HEK293 (cell line): ENCODE data around the gene NAP1L4.

ENCODE experiments used
- CTCF ChIA-PET: fragments of 350-600 bp; formaldehyde crosslinking; extraction: SDS; loops from one replicate; lab custom pipeline; 2021; ENCODE audit warnings: antibody characterized with exemption; lab: Yijun Ruan, JAX
- POLR2A ChIA-PET: fragments of 300-600 bp; formaldehyde crosslinking; extraction: SDS; loops from one replicate; lab custom pipeline; 2020; ENCODE audit warnings: antibody characterized with exemption, inconsistent platforms; lab: Yijun Ruan, JAX
- H3K27ac ChIP-seq: fragments of 200-500 bp; sonication (Bioruptor generic); 2 replicates; pipeline ENCODE4 v1.5.1; 2014; ENCODE audit warnings: low read depth, low read length, control low read depth, inconsistent platforms; ENCODE audit errors: extremely low read depth
- H3K36me3 ChIP-seq, 2 experiments: fragments of 200-500 bp in 1 of 2; sonication (Bioruptor generic) in 1 of 2; 1 replicate in 1 of 2; 2 replicates in 1 of 2; pipeline ENCODE4 v1.5.1; 2014 to 2017; ENCODE audit warnings: inconsistent platforms in 2 of 2, low read length in 2 of 2; ENCODE audit not compliant: control insufficient read depth in 2 of 2, insufficient read depth in 1 of 2
- H3K4me1 ChIP-seq: fragments of 200-500 bp; sonication (Bioruptor generic); 2 replicates; pipeline ENCODE4 v1.5.1; 2014; ENCODE audit warnings: mild to moderate bottlenecking, low read length, inconsistent platforms; ENCODE audit not compliant: control insufficient read depth, insufficient read depth
- H3K4me3 ChIP-seq: 2 replicates; pipeline ENCODE4 v1.5.1; 2011; ENCODE audit warnings: low read depth, mild to moderate bottlenecking, control low read depth, low read length, moderate library complexity
- H3K9me3 ChIP-seq: fragments of 200-500 bp; sonication (Bioruptor generic); 2 replicates; pipeline ENCODE4 v1.5.1; 2014; ENCODE audit warnings: low read depth, low read length, inconsistent platforms; ENCODE audit not compliant: control insufficient read depth, insufficient read depth
- HOXA7 ChIP-seq: sonication (generic); formaldehyde crosslinking; IDR thresholded peaks from 2 replicates; pipeline ENCODE4 v1.8.1; 2022; ENCODE audit warnings: missing genetic modification reagents, borderline replicate concordance
- MEIS1 ChIP-seq: sonication (generic); formaldehyde crosslinking; IDR thresholded peaks from 2 replicates; pipeline ENCODE4 v1.8.1; 2022; ENCODE audit warnings: missing genetic modification reagents, mild to moderate bottlenecking, borderline replicate concordance
- SETDB1 ChIP-seq: IDR thresholded peaks from one replicate; pipeline ENCODE4 v1.6.1; 2017; ENCODE audit warnings: mild to moderate bottlenecking, low read length, moderate library complexity, mixed read lengths; ENCODE audit not compliant: insufficient read length
- ZFP41 ChIP-seq: fragments of 450-650 bp; formaldehyde crosslinking; IDR thresholded peaks from 2 replicates; pipeline ENCODE4 v1.5.1; 2016; ENCODE audit warnings: missing biosample characterization, missing genetic modification characterization, borderline replicate concordance
- ZIC2 ChIP-seq: fragments of 450-650 bp; formaldehyde crosslinking; IDR thresholded peaks from 2 replicates; pipeline ENCODE4 v1.5.1; 2016; ENCODE audit warnings: missing biosample characterization, missing genetic modification characterization
- ZNF10 ChIP-seq: fragments of 450-650 bp; formaldehyde crosslinking; IDR thresholded peaks from 2 replicates; pipeline ENCODE4 v1.5.1; 2017; ENCODE audit warnings: missing biosample characterization, missing genetic modification characterization
- ZNF112 ChIP-seq: fragments of 450-650 bp; formaldehyde crosslinking; IDR thresholded peaks from 2 replicates; pipeline ENCODE4 v1.5.0; 2017; ENCODE audit warnings: missing biosample characterization, missing genetic modification characterization
- ZNF19 ChIP-seq: fragments of 450-650 bp; formaldehyde crosslinking; IDR thresholded peaks from 2 replicates; pipeline ENCODE4; 2016; ENCODE audit warnings: missing biosample characterization, missing genetic modification characterization, low read depth
- ZNF202 ChIP-seq: fragments of 450-650 bp; formaldehyde crosslinking; IDR thresholded peaks from 2 replicates; pipeline ENCODE4 v1.5.1; 2016; ENCODE audit warnings: missing biosample characterization, missing genetic modification characterization, borderline replicate concordance
- ZNF248 ChIP-seq: fragments of 450-650 bp; formaldehyde crosslinking; IDR thresholded peaks from 2 replicates; pipeline ENCODE4 v1.5.1; 2017; ENCODE audit warnings: missing biosample characterization, missing genetic modification characterization
- ZNF501 ChIP-seq: fragments of 450-650 bp; formaldehyde crosslinking; IDR thresholded peaks from 2 replicates; pipeline ENCODE4 v1.5.1; 2016; ENCODE audit warnings: missing biosample characterization, missing genetic modification characterization
- ZNF549 ChIP-seq: fragments of 450-650 bp; IDR thresholded peaks from 2 replicates; pipeline ENCODE4 v1.5.1; 2018; ENCODE audit warnings: missing biosample characterization, missing genetic modification characterization, mild to moderate bottlenecking, inconsistent platforms, moderate library complexity
- ZXDB ChIP-seq: fragments of 450-650 bp; formaldehyde crosslinking; IDR thresholded peaks from 2 replicates; pipeline ENCODE4 v1.5.1; 2016; ENCODE audit warnings: missing biosample characterization, missing genetic modification characterization
- TF ChIP-seq, protein P1 (sequence below): sonication (generic); formaldehyde crosslinking; IDR thresholded peaks from 2 replicates; pipeline ENCODE4 v1.8.1; 2022; ENCODE audit warnings: mild to moderate bottlenecking, moderate library complexity, missing genetic modification reagents
- TF ChIP-seq, protein P2 (sequence below): IDR thresholded peaks from 2 replicates; pipeline ENCODE4 v1.6.1; 2011; ENCODE audit warnings: mild to moderate bottlenecking, low read depth, low read length, borderline replicate concordance
- TF ChIP-seq, protein P3 (sequence below): fragments of 450-650 bp; formaldehyde crosslinking; IDR thresholded peaks from 2 replicates; pipeline ENCODE4 v1.5.1; 2017; ENCODE audit warnings: missing biosample characterization, missing genetic modification characterization

The NAP1L4 gene

DNA sequence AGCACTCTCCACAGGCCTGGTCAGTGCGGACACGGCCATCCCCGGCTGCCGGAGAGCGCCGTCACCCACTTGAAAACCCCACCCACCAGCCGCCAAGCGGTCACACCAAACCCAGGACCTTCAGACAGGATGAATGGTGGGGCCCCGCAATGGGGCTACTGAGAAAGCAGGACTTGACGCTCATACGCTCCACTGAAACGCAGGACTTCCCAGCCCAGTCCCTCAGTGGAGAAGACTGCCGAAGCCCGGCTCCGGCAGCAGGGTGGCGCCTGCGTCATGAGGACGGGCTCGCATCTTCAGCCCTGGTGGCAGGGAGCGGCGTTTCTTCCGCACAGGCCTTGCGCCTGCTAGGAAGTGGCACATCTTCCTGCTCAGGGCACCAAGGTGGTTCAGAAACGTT lies 47.6 kb downstream of the NAP1L4 start (continued):
- TF ChIP-seq, protein P1, sequence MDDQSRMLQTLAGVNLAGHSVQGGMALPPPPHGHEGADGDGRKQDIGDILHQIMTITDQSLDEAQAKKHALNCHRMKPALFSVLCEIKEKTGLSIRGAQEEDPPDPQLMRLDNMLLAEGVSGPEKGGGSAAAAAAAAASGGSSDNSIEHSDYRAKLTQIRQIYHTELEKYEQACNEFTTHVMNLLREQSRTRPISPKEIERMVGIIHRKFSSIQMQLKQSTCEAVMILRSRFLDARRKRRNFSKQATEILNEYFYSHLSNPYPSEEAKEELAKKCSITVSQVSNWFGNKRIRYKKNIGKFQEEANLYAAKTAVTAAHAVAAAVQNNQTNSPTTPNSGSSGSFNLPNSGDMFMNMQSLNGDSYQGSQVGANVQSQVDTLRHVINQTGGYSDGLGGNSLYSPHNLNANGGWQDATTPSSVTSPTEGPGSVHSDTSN (CRISPR knock-in tag) = no peak
- TF ChIP-seq ZNF202 (tag by site-specific recombination) (no peak), ZNF248 (tag by site-specific recombination) (no peak)
- TF ChIP-seq, all 188 proteins: peak for 0

DNA sequence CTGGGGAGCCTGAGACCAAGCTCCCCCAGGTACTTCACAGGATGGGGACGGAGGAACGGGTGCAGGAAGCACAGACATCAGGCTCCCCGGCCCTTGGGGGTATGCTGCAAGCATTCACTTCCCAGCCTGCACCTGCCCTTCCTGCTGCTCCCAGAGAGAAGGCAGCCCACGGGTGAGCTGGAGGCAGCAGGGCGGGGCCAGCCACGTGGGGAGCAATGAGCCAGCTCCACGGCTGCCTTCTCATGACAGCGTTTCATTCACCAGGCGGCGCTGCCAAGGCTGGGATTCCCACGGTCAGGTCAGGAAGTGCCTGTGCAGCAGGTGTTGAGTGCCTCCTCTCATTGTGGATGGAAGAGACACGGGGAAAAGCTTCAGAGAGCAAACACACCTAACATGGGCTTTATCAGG lies 48.4 kb downstream of the NAP1L4 start:
- Histone ChIP-seq H3K27ac (no peak overlapping the region), H3K9me3 (no peaks in the 10 kb centered on the region), H3K36me3 (peaks cover 0 to 58% of the 10 kb centered on the region in 2 experiments; a peak in 1 of 3 replicates), H3K4me1 (no peaks in the 10 kb centered on the region), H3K4me3 (no peak overlapping the region)
- POLR2A ChIA-PET = interaction anchor here (1.0 to 1.4 kb wide), 4 partner anchors 10 to 48 kb away, joined by 3 to 4 read pairs (median 3); partner anchors contain the start of genes NAP1L4 and PHLDA2
- CTCF ChIA-PET = interaction anchor here (0.7 to 1.1 kb wide), 3 partner anchors 10 to 186 kb away, joined by 3 read pairs; no protein-coding TSS in a partner anchor
- TF ChIP-seq, protein P1 (CRISPR knock-in tag) = no peak
- peak; percentile 61; the same call in 1 of the 2 replicates for TF ChIP-seq ZNF549 (tag by site-specific recombination)
- TF ChIP-seq, protein P2, sequence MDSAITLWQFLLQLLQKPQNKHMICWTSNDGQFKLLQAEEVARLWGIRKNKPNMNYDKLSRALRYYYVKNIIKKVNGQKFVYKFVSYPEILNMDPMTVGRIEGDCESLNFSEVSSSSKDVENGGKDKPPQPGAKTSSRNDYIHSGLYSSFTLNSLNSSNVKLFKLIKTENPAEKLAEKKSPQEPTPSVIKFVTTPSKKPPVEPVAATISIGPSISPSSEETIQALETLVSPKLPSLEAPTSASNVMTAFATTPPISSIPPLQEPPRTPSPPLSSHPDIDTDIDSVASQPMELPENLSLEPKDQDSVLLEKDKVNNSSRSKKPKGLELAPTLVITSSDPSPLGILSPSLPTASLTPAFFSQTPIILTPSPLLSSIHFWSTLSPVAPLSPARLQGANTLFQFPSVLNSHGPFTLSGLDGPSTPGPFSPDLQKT = no peak

DNA sequence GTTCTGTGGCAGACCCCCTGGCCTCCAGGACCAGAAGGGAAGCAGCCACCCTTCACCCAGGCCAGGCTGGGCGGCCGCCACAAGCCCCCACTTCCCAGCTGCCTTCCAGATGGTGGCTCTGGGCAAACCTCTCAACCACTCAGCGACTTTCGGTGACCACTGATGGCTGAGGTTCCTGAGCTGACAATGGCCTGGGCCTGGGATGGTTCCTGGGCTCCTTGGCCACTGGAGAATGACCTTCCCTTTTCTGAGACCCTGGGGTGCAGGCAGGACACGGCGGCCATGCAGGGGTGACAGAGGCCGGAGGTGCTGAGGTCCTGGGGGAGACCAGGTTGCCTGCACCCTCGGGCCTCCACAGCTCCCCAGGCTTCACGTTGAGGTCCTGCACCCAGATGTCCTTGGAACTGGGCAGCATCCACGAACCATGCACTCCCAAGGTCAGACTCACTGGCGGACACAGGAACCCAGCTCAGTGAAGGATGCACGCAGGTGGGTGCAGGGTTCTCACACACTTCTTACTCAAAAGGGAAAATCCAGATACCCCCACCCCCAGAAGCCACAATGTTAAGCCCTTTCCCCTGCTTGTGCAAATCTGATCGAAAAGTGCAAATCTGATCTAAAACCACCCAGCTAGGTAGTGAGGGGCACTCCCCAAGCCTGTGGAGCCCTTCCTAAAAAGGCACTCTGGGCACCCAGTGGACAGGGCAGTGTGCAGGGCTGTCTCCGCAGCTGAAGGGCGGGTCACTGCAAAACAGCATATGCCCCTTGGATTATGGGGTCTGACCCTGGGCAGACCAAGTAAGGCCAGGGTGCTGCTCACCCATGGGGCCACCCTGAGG lies 49.0 kb downstream of the NAP1L4 start:
- ChIA-PET POLR2A (interaction anchor here (1.0 to 1.4 kb wide), 5 partner anchors 10 to 49 kb away, joined by 3 to 4 read pairs (median 3); partner anchors contain the start of genes NAP1L4 and PHLDA2), CTCF (interaction anchor here (0.7 to 2.9 kb wide), 3 partner anchors 10 to 187 kb away, joined by 3 to 9 read pairs (median 3); partner anchors contain the start of gene PHLDA2)
- no peak overlapping the region for H3K4me3 ChIP-seq
- peaks cover 0 to 52% of the 10 kb centered on the region in 2 experiments; a peak in 1 of 3 replicates for H3K36me3 ChIP-seq
- no peak overlapping the region for H3K27ac ChIP-seq
- no peaks in the 10 kb centered on the region for H3K4me1 ChIP-seq
- H3K9me3 ChIP-seq = no peaks in the 10 kb centered on the region
- no peak for TF ChIP-seq HOXA7
- TF ChIP-seq MEIS1 (CRISPR knock-in tag) = no peak
- no peak for TF ChIP-seq ZNF501 (tag by site-specific recombination)
- TF ChIP-seq ZIC2 (tag by site-specific recombination) = no peak
- no peak for TF ChIP-seq ZFP41
- TF ChIP-seq, protein P3, sequence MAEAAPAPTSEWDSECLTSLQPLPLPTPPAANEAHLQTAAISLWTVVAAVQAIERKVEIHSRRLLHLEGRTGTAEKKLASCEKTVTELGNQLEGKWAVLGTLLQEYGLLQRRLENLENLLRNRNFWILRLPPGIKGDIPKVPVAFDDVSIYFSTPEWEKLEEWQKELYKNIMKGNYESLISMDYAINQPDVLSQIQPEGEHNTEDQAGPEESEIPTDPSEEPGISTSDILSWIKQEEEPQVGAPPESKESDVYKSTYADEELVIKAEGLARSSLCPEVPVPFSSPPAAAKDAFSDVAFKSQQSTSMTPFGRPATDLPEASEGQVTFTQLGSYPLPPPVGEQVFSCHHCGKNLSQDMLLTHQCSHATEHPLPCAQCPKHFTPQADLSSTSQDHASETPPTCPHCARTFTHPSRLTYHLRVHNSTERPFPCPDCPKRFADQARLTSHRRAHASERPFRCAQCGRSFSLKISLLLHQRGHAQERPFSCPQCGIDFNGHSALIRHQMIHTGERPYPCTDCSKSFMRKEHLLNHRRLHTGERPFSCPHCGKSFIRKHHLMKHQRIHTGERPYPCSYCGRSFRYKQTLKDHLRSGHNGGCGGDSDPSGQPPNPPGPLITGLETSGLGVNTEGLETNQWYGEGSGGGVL (tag by site-specific recombination) = no peak
- TF ChIP-seq ZNF112 (tag by site-specific recombination) = no peak
- no peak for TF ChIP-seq SETDB1
- no peak for TF ChIP-seq ZNF19
- TF ChIP-seq ZNF10 (tag by site-specific recombination) = no peak
- no peak for TF ChIP-seq ZXDB (tag by site-specific recombination)
